HT1080 (cell line): ENCODE data around the gene ERCC4. TPM values are rescaled to one million over a fixed set of nuclear protein-coding genes. Genes with fewer than 3 reads are reported as not detected.
"Not testable (repeated sequence)": the region's sequence is repeated elsewhere in the genome, so short reads cannot be mapped to it uniquely, and the experiment has no call there.

ENCODE experiments used
- DNase-seq: peaks from one replicate; pipeline ENCODE4 v3.0.0-alpha.2; 2015; ENCODE audit warnings: low read depth
- polyA plus RNA-seq, 2 experiments: library from polyadenylated mRNA; depleted of rRNA; stranded (reverse); fragments of >200 nt; gene quantifications; 2 replicates each; pipeline ENCODE4 v1.2.3, GENCODE V29; 2015
- total RNA-seq: library from RNA; depleted of rRNA; stranded (reverse); fragments of >200 nt; shearing (Covaris generic); gene quantifications from 2 replicates; pipeline ENCODE4 v1.2.3, GENCODE V29; 2014; rRNA removed

The ERCC4 gene
- total RNA-seq: 6.3 and 6.7 TPM in 2 replicates
- polyA plus RNA-seq (2015; cell fraction: cytosol; rRNA removed): 3.8 and 5.1 TPM in 2 replicates
- 10.0 and 11.3 TPM in 2 replicates for polyA plus RNA-seq (2015; cell fraction: nucleus; rRNA removed)

DNA sequence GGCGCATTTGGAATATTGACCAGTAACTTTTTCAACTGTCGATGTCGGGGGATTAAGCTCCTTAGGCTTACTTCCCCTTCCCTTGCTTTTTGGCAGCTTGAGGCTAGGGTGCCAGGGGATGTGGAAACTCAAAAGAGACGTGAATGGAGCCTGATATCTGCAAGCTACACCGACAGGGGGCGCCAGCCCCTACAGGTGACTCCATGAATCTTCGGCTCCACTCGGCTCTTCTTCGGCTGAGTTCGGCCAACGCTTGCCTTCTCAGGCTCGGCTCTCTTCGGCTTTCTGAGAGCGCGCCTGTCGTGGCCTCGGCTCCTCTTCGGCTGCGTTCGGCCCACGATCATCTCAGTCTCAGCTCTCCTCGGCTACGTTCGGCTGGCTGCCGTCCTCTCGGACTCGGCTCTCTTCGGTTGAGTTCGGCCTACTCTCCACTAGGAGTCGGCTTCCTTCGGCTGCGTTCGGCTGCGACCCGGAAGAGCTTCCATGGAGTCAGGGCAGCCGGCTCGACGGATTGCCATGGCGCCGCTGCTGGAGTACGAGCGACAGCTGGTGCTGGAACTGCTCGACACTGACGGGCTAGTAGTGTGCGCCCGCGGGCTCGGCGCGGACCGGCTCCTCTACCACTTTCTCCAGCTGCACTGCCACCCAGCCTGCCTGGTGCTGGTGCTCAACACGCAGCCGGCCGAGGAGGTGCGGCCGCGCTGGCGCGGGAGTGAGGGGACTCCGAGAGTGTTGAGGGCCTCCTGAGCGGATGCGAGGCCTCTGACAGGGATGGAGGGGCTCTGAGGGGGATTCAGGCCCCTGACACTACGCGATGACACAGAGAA is at the start of gene ERCC4:
Gene ERCC4, plus strand, starts transcription at position 472 of the 827 bp plus-strand sequence. Its CDS starts 12 bp downstream, at position 484.
- DNase-seq: peak; percentile 99

DNA sequence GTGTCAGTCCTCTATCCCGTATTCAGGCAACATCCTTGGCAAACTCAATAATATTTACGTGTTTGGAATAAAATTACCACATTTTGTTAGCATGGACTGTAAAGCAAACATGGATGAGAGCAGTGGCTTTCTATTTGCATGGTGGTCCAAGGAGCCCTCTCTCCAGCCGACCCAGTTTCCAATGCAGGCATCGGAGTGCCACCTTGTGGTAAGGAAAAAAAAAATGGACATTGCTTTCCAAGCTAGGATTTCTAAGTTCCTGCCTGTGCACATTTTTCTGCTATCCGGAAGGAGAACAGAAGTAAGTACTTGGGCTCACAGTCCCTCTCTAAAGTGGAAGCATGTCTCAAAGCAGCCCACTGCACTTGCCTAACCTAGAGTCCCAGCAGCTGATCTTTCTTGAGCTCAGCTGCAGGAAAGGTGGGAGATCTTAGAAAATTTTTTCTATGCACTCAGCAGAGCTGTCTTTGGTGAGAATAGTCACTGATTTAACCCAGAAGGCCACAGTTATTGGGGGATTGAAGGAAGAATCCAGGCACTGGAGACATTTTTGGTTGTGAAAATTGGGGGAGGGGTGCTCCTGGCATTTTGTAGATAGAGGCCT is 46.0 kb upstream of the ERCC4 start:
- peak; percentile 25 for DNase-seq

GRCh38 chr16:13875614-13876284 is 44.2 kb upstream of the ERCC4 start:
- no peak for DNase-seq

- no peak for DNase-seq
Measured at GRCh38 chr16:13883276-13883675, 36.7 kb upstream of the ERCC4 start.

- no peak for DNase-seq
Measured at GRCh38 chr16:13883881-13884280, 36.1 kb upstream of the ERCC4 start.

DNA sequence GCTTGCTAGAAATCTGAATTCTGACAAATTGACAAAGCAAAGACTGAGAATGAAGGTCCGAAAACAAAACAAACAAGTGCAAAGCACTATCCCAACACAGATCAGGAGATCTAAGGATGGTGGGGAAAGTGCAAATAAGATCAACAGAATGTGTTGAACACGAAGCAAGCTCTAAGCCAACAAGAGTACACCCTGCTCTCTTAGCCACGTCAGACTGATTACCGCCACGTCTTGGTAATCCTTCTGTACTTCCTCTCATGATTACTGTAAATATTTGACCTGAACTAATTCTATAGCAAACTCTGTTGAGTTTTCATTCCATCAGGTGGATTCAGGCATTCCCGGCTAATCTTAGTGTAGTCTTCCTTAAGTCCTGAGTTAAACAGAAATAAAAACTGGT is 34.3 kb upstream of the ERCC4 start:
- no peak for DNase-seq

GRCh38 chr16:13886608-13887007 is 33.3 kb upstream of the ERCC4 start:
- no peak for DNase-seq

- not testable (repeated sequence) for DNase-seq
Measured at GRCh38 chr16:13889323-13889722, 30.6 kb upstream of the ERCC4 start.

- no peak for DNase-seq
Measured at GRCh38 chr16:13892301-13892700, 27.7 kb upstream of the ERCC4 start.

GRCh38 chr16:13895516-13895915 is 24.4 kb upstream of the ERCC4 start:
- DNase-seq: no peak

DNA sequence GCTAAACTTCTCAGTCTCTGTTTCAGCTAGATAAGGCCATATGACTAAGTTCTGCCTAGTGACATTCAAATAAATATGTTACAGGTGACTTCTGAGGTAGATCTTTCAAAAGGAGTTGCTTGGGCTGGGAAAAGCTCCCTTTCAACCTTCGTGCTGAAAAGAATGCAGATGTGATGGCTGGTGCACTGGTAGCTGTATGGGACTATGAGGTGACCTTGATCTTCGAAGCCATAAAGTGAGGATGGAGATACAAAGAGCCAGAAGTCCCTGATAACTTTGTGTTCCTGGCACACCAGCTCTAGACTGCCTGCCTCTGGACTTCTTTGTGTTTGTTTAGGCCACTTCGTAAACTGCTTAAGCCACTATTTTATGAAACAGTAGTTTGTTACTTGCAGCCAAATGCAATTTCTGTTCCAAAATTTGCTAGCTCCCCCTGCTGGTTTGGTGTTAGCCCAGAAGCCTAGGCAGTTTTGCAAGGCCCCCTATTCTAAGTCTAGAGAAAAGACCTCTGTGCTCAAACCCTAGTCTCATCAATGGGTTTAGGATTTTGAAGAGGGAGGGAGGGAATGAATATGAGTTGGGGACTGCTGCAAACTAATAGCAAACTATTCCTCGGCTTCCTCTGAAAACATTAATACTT is 23.3 kb upstream of the ERCC4 start:
- DNase-seq: no peak

GRCh38 chr16:13897806-13898205 is 22.1 kb upstream of the ERCC4 start:
- no peak for DNase-seq

GRCh38 chr16:13898233-13898632 is 21.7 kb upstream of the ERCC4 start:
- DNase-seq: no peak

DNA sequence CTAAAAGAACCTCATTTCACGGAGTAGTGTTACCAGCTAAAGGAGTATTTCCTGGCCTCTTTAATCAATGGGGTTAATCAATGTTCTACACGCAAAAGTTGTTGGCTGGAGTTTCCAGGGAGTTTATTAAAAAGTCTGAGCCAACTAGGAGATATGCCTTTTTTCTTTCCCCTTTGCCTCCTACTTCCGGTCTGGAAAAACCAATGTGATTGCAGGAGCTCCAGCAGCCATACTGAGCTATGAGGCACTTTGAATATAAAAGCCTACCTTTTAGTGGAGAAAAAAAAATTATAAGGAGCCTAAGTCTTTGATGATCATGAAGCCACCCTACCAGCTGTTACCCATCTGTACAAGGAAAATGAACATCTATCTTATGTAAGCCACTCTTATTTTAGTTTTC is 17.9 kb upstream of the ERCC4 start:
- DNase-seq: no peak

DNA sequence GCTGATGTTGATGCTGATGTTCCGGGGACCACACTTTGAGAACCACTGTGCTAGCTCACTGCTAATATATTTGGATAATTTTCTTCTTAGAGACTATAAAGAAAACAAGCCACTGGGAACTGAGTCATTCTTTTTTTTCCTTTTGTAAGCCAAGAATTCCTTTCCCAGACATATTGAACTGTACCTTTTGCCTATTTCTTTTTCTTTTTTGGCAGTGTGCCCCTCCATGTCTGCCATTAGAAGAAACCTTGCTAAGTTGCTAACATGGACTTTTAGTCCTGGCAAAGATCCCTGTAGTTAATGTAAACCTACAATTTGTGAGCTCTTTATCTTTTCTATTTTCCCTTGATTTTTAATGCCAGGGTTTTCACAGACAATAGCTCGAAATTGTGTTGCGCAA is 17.3 kb upstream of the ERCC4 start:
- no peak for DNase-seq

DNA sequence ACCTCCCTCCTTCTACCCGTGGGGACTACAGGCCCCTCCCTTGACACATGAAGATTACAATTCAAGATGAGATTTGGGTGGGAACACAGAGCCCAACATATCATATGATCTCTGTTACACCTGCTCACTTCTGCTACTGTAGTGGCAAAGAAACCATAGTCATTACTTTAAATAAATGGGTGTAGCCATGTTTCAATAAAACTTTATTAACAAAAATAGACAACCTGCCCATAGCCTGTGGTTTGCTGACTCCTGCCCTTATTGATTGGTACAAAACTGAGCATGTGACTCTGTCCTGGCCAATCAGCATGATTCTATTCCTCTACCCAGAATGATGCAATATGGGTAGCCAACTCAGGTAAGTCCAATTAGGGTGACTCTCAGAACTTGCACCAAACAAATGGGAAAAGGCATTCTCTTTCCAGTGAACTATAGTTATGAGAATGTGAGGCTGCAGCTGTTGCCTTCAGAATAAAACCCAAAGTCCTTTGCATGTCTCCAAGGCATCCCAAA is 15.7 kb upstream of the ERCC4 start:
- no peak for DNase-seq

DNA sequence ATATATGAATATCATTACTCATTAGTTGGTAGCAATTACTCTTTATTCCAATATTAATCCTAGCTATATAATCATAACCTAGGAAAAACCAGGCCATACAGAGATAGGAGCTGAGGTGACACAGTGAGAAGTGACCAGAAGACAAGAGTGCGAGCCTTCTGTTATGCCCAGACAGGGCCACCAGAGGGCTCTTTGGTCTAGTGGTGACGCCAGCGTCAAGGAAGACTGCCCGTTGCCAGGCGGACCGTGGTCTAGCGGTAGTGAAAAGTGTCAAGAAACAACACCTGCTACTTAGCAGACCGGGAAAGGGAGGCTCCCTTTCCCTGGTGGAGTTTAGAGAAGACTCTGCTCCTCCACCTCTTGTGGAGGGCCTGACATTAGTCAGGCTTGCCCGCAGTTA is 15.1 kb upstream of the ERCC4 start:
- DNase-seq: peak; percentile 33

DNA sequence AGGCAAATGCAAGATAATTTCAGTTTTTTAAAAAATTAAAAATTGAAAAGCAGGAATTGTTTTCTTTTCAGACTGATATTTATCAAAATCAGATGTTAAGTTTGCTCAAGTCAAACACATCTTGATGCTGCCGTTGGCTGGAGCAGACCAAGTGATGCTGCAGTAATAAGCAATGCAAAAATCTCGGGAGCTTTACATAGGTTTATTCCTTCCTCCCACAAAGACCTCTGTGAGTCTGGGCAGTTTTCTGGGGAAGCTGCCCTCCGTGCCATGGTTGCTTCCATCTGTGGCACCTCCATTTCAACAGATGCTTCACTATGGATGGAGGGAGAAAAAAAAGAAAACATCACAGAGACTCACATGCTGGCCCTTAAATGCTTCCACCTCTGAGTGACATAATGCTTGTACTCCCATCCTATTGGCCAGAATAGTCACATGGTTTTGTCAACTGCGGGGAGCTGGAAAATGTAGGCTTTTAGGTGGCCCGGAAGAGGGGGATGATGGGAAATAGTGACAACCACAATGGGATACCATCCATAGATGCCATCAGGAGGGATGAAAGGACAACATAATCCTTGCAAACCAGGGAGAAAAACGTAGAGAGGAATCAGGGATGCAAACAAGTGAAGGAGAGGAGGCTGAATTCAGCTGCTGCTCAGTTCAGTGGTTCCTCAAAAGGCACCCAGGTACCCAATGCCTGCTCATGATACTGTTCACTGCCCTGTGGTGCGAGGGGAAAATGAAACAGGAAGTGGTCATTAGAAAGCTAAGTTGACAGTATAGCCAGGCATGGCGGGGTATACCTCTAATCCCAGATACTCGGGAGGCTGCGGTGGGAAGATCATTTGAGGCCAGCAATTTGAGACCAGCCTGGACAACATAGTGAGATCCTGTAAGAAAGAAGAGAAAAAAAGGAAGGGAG is 13.5 kb upstream of the ERCC4 start:
- peak; percentile 48 for DNase-seq

- DNase-seq: no peak
Measured at GRCh38 chr16:13907431-13907830, 12.5 kb upstream of the ERCC4 start.

DNA sequence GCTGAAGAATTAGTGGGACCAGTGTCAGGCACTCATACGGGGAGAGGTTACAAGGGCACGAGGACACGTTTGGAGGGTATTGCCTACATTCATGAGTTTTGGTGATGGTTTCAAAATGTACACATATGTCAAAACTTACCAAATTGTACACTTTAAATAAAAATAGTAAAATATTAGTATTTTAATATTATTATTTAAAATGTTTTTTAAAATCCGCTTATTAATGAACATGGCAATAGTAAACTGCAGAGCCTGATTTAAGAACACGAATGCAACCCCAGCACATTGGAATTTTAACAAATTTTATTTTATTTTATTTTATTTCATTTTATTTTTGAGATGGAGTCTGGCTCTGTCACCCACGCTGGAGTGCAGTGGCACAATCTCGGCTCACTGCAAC is 10.9 kb upstream of the ERCC4 start:
- no peak for DNase-seq
